Panc1 (cell line): Measurements from ENCODE around the gene IL1RAPL1.

Experiments
- CTCF ChIP-seq: fragments of 450-650 bp; IDR thresholded peaks from 2 replicates; pipeline ENCODE4 v1.5.1; 2017; ENCODE audit warnings: mild to moderate bottlenecking
- POLR2AphosphoS5 ChIP-seq: IDR thresholded peaks from 2 replicates; pipeline ENCODE4 v1.6.1; 2012; ENCODE audit warnings: mild to moderate bottlenecking, low read depth, low read length, moderate library complexity
- REST ChIP-seq, 2 experiments: IDR thresholded peaks; 2 replicates each; pipeline ENCODE4 v1.6.1; 2011 to 2012; ENCODE audit warnings: low read depth in 2 of 2, control low read depth in 1 of 2, low read length in 1 of 2, mild to moderate bottlenecking in 1 of 2, moderate library complexity in 1 of 2; ENCODE audit not compliant: insufficient read depth in 1 of 2
- SIN3A ChIP-seq: IDR thresholded peaks from 2 replicates; pipeline ENCODE4 v1.6.1; 2012; ENCODE audit warnings: low read depth, mild to moderate bottlenecking, low read length, moderate library complexity, borderline replicate concordance; ENCODE audit not compliant: insufficient read depth

- TF ChIP-seq CTCF = no peak
- no peak for TF ChIP-seq REST (IDR thresholded peaks at IDR 0.05; ENCODE audit: insufficient read depth in 1 of 2, low read depth in 2 of 2, low read length in 1 of 2)
- TF ChIP-seq SIN3A = no peak
- TF ChIP-seq POLR2AphosphoS5 = no peak
Observed at GRCh38 chrX:29466456-29466855, 879.2 kb downstream of the IL1RAPL1 start.
